HG03460 (cell line): ENCODE data around the gene AIF1L.

Experiments used
- ATAC-seq: cut with Tn5 transposase; IDR thresholded peaks from one replicate; pipeline ENCODE4 v1.9.1; 2021; ENCODE audit not compliant: unreplicated experiment

AIF1L gene

GRCh38 chr9:131076347-131077195, 19.8 kb upstream of the AIF1L start:
- ATAC-seq, result no peak

GRCh38 chr9:131078427-131079366, 17.6 kb upstream of the AIF1L start:
- no peak for ATAC-seq

- ATAC-seq, result no peak
These were observed 15.7 kb upstream of the AIF1L start for GRCh38 chr9:131080589-131080988.

GRCh38 chr9:131081868-131082267, 14.5 kb upstream of the AIF1L start:
- ATAC-seq, result no peak

GRCh38 chr9:131082774-131083512, 13.4 kb upstream of the AIF1L start:
- ATAC-seq, result no peak

- ATAC-seq, result no peak
These were observed 11.5 kb upstream of the AIF1L start for GRCh38 chr9:131084661-131085369.

GRCh38 chr9:131085370-131086122, 10.8 kb upstream of the AIF1L start:
- no peak for ATAC-seq

- no peak for ATAC-seq
These were observed 8.9 kb upstream of the AIF1L start for GRCh38 chr9:131087354-131087893.

- ATAC-seq, result no peak
These were observed 6.1 kb upstream of the AIF1L start for GRCh38 chr9:131090025-131090787.

GRCh38 chr9:131091352-131091992, 4.9 kb upstream of the AIF1L start:
- ATAC-seq, result no peak

GRCh38 chr9:131092030-131092429, 4.3 kb upstream of the AIF1L start:
- ATAC-seq, result no peak

- no peak for ATAC-seq
These were observed 3.5 kb upstream of the AIF1L start for GRCh38 chr9:131092548-131093440.

GRCh38 chr9:131094015-131094414, 2.3 kb upstream of the AIF1L start:
- no peak for ATAC-seq

- ATAC-seq, result no peak
These were observed 1.7 kb upstream of the AIF1L start for GRCh38 chr9:131094622-131095021.

GRCh38 chr9:131095666-131096268, 564 bp upstream of the AIF1L start:
- no peak for ATAC-seq

GRCh38 chr9:131097126-131097947, 1.0 kb downstream of the AIF1L start:
- no peak for ATAC-seq
